ENCODE results near the gene FSTL4. TPM values are rescaled to one million over a fixed set of nuclear protein-coding genes. Genes with fewer than 3 reads are reported as not detected.

Gene FSTL4
- total and polyA plus RNA-seq, 2 donors (not counting 1 experiment from before 2014, with no cell fraction given) = 0.31 to 6.7 TPM

- POLR2A ChIA-PET = no interaction called here
- ATAC-seq (ENCODE audit: low read depth) (no peak), DNase-seq (no peak)
- H3K9ac ChIP-seq (ENCODE audit: low read length) = no peak overlapping the region
- CTCF ChIA-PET = interaction anchor here (2.3 kb wide), 1 partner anchor 17 kb away, joined by 11 read pairs; no protein-coding TSS in a partner anchor
- TF ChIP-seq CTCF (IDR thresholded peaks at IDR 0.05) (no peak), EZH2 (IDR thresholded peaks at IDR 0.05; ENCODE audit: borderline replicate concordance, insufficient read depth, low read depth, low read length, poor library complexity, severe bottlenecking) (no peak)
- H3K36me3 ChIP-seq (replicated peaks in 1 of 2; ENCODE audit: control extremely low read depth in 1 of 2, control insufficient read depth in 1 of 2, extremely low read depth in 1 of 2, insufficient read depth in 2 of 2, low read length in 1 of 2) = no peaks in the 10 kb centered on the region
- no peaks in the 10 kb centered on the region for H3K9me3 ChIP-seq (ENCODE audit: control extremely low read depth in 1 of 3, control insufficient read depth in 2 of 3, insufficient read depth in 1 of 3, low read length in 2 of 3)
- H3K4me3 Mint-ChIP-seq = no peak overlapping the region
- no peaks in the 10 kb centered on the region for H3K4me1 Mint-ChIP-seq
- no peak overlapping the region for H3K27ac Mint-ChIP-seq
- H2AFZ ChIP-seq (ENCODE audit: insufficient read depth, low read depth, low read length, poor library complexity, severe bottlenecking) = no peak overlapping the region
- H4K20me1 ChIP-seq (ENCODE audit: control insufficient read depth, insufficient read depth, low read length, poor library complexity, severe bottlenecking) = no peaks in the 10 kb centered on the region
- H3K27ac ChIP-seq (ENCODE audit: low read length in 2 of 2) = no peak overlapping the region
- H3K27me3 ChIP-seq (replicated peaks in 1 of 4; ENCODE audit: control extremely low read depth in 1 of 4, control insufficient read depth in 3 of 4, insufficient read depth in 4 of 4, low read length in 3 of 4) = no peaks in the 10 kb centered on the region
- H3K9me3 Mint-ChIP-seq (ENCODE audit: insufficient read depth) = no peaks in the 10 kb centered on the region
- H3K4me2 ChIP-seq (replicated peaks; ENCODE audit: low read depth, low read length, poor library complexity, severe bottlenecking) = no peak overlapping the region
- H3K4me1 ChIP-seq (ENCODE audit: control insufficient read depth in 2 of 2, insufficient read depth in 2 of 2, low read length in 2 of 2) = no peaks in the 10 kb centered on the region
- intact Hi-C loops (cut with micrococcal nuclease) = no loop called here
- peaks cover 16% of the 10 kb centered on the region for H3K27me3 Mint-ChIP-seq
- H3K4me3 ChIP-seq (ENCODE audit: control extremely low read depth in 1 of 5, extremely low read depth in 1 of 5, insufficient read depth in 1 of 5, low read depth in 2 of 5, low read length in 4 of 5) = no peak overlapping the region
- no peaks in the 10 kb centered on the region for H3K79me2 ChIP-seq (ENCODE audit: control insufficient read depth, insufficient read depth, low read length)
- 100% methylated on average over 1 of the region's 1 CpG for WGBS (ENCODE audit: insufficient coverage)
These were observed 205.2 kb downstream of the FSTL4 start for GRCh38 chr5:133406977-133407632.

GRCh38 chr5:133406208-133406976 is 205.9 kb downstream of the FSTL4 start:
- intact Hi-C loops (cut with micrococcal nuclease) = no loop called here
- Histone ChIP-seq H3K9me3 (ENCODE audit: control extremely low read depth in 1 of 3, control insufficient read depth in 2 of 3, insufficient read depth in 1 of 3, low read length in 2 of 3) (no peaks in the 10 kb centered on the region), H3K36me3 (replicated peaks in 1 of 2; ENCODE audit: control extremely low read depth in 1 of 2, control insufficient read depth in 1 of 2, extremely low read depth in 1 of 2, insufficient read depth in 2 of 2, low read length in 1 of 2) (no peaks in the 10 kb centered on the region), H3K27ac (ENCODE audit: low read length in 2 of 2) (no peak overlapping the region), H3K27me3 (replicated peaks in 1 of 4; ENCODE audit: control extremely low read depth in 1 of 4, control insufficient read depth in 3 of 4, insufficient read depth in 4 of 4, low read length in 3 of 4) (no peaks in the 10 kb centered on the region), H2AFZ (ENCODE audit: insufficient read depth, low read depth, low read length, poor library complexity, severe bottlenecking) (no peak overlapping the region), H3K4me3 (ENCODE audit: control extremely low read depth in 1 of 5, extremely low read depth in 1 of 5, insufficient read depth in 1 of 5, low read depth in 2 of 5, low read length in 4 of 5) (no peak overlapping the region), H3K79me2 (ENCODE audit: control insufficient read depth, insufficient read depth, low read length) (no peaks in the 10 kb centered on the region), H3K4me1 (ENCODE audit: control insufficient read depth in 2 of 2, insufficient read depth in 2 of 2, low read length in 2 of 2) (no peaks in the 10 kb centered on the region), H3K9ac (ENCODE audit: low read length) (no peak overlapping the region), H4K20me1 (ENCODE audit: control insufficient read depth, insufficient read depth, low read length, poor library complexity, severe bottlenecking) (no peaks in the 10 kb centered on the region), H3K4me2 (replicated peaks; ENCODE audit: low read depth, low read length, poor library complexity, severe bottlenecking) (no peak overlapping the region)
- 100% methylated on average over 1 of the region's 4 CpGs for WGBS (ENCODE audit: insufficient coverage)
- CTCF ChIA-PET = interaction anchor here (2.0 to 2.3 kb wide), 2 partner anchors 17 to 18 kb away, joined by 4 to 11 read pairs; no protein-coding TSS in a partner anchor
- Mint-ChIP-seq H3K27me3 (peaks cover 16% of the 10 kb centered on the region), H3K4me3 (no peak overlapping the region), H3K27ac (no peak overlapping the region), H3K4me1 (no peaks in the 10 kb centered on the region), H3K9me3 (ENCODE audit: insufficient read depth) (no peaks in the 10 kb centered on the region)
- ATAC-seq (ENCODE audit: low read depth) (no peak), DNase-seq (no peak)
- TF ChIP-seq EZH2 (IDR thresholded peaks at IDR 0.05; ENCODE audit: borderline replicate concordance, insufficient read depth, low read depth, low read length, poor library complexity, severe bottlenecking) = no peak
- TF ChIP-seq CTCF (IDR thresholded peaks at IDR 0.05) = no peak
- POLR2A ChIA-PET = no interaction called here

All from B cell (primary cell).